ENCODE measurements around the gene CARNS1.

The CARNS1 gene

GRCh38 chr11:67393990-67394389 is 21.5 kb upstream of the CARNS1 start:
- TF ChIP-seq, protein P1, sequence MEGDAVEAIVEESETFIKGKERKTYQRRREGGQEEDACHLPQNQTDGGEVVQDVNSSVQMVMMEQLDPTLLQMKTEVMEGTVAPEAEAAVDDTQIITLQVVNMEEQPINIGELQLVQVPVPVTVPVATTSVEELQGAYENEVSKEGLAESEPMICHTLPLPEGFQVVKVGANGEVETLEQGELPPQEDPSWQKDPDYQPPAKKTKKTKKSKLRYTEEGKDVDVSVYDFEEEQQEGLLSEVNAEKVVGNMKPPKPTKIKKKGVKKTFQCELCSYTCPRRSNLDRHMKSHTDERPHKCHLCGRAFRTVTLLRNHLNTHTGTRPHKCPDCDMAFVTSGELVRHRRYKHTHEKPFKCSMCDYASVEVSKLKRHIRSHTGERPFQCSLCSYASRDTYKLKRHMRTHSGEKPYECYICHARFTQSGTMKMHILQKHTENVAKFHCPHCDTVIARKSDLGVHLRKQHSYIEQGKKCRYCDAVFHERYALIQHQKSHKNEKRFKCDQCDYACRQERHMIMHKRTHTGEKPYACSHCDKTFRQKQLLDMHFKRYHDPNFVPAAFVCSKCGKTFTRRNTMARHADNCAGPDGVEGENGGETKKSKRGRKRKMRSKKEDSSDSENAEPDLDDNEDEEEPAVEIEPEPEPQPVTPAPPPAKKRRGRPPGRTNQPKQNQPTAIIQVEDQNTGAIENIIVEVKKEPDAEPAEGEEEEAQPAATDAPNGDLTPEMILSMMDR (IDR thresholded peaks at IDR 0.05; ENCODE audit: extremely low read depth, missing control alignments) = no peak
- DNase-seq (ENCODE audit: low spot score) = no peak

DNA sequence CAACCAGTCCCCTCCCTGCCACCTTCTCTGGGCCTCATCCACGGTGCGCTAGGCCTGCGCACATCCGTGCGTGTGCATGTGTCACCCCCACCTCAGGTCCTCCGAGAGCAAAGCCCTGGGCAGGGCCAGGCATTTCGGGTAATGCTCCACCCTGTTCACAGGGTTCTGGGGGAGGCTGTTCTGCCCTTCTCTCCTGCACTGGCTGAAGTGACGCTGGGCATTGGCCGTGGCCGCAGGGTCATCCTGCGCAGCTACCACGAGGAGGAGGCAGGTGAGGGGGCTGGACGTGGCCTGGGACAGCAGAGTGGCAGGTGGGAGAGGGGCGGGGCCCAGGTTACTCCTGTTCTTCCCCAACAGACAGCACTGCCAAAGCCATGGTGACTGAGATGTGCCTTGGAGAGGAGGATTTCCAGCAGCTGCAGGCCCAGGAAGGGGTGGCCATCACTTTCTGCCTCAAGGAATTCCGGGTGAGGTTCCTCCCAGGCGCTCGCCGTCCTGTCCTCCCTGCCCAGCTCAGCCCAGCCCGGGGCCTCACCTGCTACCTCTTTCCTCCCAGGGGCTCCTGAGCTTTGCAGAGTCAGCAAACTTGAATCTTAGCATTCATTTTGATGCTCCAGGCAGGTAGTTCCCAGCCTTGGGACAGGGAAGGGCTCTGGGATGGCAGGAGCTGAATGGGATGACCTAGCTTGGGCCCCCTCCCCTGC is 19.8 kb upstream of the CARNS1 start:
- TF ChIP-seq, protein P1 (IDR thresholded peaks at IDR 0.05; ENCODE audit: extremely low read depth, missing control alignments) = no peak
- no peak for DNase-seq (ENCODE audit: low spot score)

DNA sequence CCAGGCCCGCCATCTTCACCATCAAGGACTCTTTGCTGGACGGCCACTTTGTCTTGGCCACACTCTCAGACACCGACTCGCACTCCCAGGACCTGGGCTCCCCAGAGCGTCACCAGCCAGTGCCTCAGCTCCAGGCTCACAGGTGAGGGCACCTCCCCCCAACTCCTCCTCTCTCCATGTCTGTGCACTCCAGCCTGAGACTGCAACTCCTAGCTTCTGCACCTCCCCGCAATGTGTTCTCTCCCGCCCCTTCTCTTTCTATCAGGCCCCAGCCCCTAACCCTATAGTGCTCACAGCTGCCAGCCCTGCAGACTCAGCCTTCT is 19.3 kb upstream of the CARNS1 start:
- DNase-seq (ENCODE audit: low spot score) = no peak
- TF ChIP-seq, protein P1 (IDR thresholded peaks at IDR 0.05; ENCODE audit: extremely low read depth, missing control alignments) = no peak

DNA sequence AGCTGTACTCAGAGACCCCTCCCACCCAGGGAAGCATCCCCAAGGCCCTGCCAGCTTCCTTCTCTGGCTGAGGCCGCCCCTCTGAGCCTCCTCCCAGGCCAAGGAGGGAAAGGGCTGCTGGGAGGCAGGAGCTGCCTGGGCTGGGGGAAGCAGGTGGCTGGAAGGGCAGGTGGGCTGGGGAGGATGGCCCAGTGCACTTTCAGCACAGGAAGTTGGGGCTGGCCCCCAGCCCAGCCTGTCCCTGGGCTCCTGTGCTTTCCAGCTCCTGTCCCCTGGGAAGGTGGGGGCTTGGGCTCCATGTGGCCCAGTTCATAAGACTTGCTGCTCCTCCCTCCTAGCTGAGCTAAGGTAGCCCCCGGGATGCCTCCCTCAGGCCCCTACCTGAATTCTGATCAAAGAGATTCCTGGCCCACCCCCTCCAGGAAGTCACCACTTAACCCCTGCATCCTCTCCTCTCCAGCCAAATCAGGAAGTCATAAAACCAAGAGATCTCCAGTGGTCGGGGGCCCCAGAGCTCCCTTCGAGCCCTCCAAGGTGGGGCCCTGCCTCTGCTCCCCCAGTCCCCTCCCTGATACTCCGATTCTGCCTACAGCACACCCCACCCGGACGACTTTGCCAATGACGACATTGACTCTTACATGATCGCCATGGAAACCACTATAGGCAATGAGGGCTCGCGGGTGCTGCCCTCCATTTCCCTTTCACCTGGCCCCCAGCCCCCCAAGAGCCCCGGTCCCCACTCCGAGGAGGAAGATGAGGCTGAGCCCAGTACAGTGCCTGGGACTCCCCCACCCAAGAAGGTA is 18.7 kb upstream of the CARNS1 start:
- TF ChIP-seq, protein P1 (IDR thresholded peaks at IDR 0.05; ENCODE audit: extremely low read depth, missing control alignments) = no peak
- no peak for DNase-seq (ENCODE audit: low spot score)

GRCh38 chr11:67397536-67397935 is 17.9 kb upstream of the CARNS1 start:
- TF ChIP-seq, protein P1 (IDR thresholded peaks at IDR 0.05; ENCODE audit: extremely low read depth, missing control alignments) = no peak
- no peak for DNase-seq (ENCODE audit: low spot score)

- TF ChIP-seq, protein P1 (IDR thresholded peaks at IDR 0.05; ENCODE audit: extremely low read depth, missing control alignments) = no peak
- DNase-seq (ENCODE audit: low spot score) = no peak
Measured at GRCh38 chr11:67397986-67398660, 17.4 kb upstream of the CARNS1 start.

Measured in GM20000 (cell line).